NOMO-1 treated with dmso at 0.1 percent for 144 hours (cell line): Measurements from ENCODE around the gene PNKP.

Experiments
- DNase-seq: peaks from one replicate; lab custom pipeline; 2025; ENCODE audit not compliant: unreplicated experiment; lab: John Stamatoyannopoulos, UW

Gene PNKP

GRCh38 chr19:49847731-49848696, 19.4 kb downstream of the PNKP start:
- peak; percentile 50 for DNase-seq

- DNase-seq = no peak
Observed at GRCh38 chr19:49846408-49846807, 21.0 kb downstream of the PNKP start.

GRCh38 chr19:49845414-49845813, 22.0 kb downstream of the PNKP start:
- DNase-seq = no peak

GRCh38 chr19:49844138-49845095, 23.0 kb downstream of the PNKP start:
- peak; percentile 79 for DNase-seq

GRCh38 chr19:49843265-49843664, 24.1 kb downstream of the PNKP start:
- peak; percentile 35 for DNase-seq

GRCh38 chr19:49840736-49841249, 26.6 kb downstream of the PNKP start:
- no peak for DNase-seq

- no peak for DNase-seq
Observed at GRCh38 chr19:49840321-49840720, 27.1 kb downstream of the PNKP start.

- DNase-seq = no peak
Observed at GRCh38 chr19:49839713-49840112, 27.7 kb downstream of the PNKP start.

GRCh38 chr19:49838885-49839588, 28.3 kb downstream of the PNKP start:
- no peak for DNase-seq

- no peak for DNase-seq
Observed at GRCh38 chr19:49837425-49837824, 30.0 kb downstream of the PNKP start.

- DNase-seq = no peak
Observed at GRCh38 chr19:49837009-49837310, 30.4 kb downstream of the PNKP start.

GRCh38 chr19:49836176-49837008, 31.0 kb downstream of the PNKP start:
- no peak for DNase-seq

- DNase-seq = no peak
Observed at GRCh38 chr19:49835562-49835961, 31.8 kb downstream of the PNKP start.

- no peak for DNase-seq
Observed at GRCh38 chr19:49833599-49833998, 33.8 kb downstream of the PNKP start.

- DNase-seq = peak; percentile 19
Observed at GRCh38 chr19:49832556-49832955, 34.8 kb downstream of the PNKP start.

GRCh38 chr19:49831592-49831991, 35.8 kb downstream of the PNKP start:
- DNase-seq = no peak

GRCh38 chr19:49830766-49831165, 36.6 kb downstream of the PNKP start:
- no peak for DNase-seq

- no peak for DNase-seq
Observed at GRCh38 chr19:49829721-49830120, 37.7 kb downstream of the PNKP start.

- DNase-seq = no peak
Observed at GRCh38 chr19:49829200-49829599, 38.2 kb downstream of the PNKP start.

GRCh38 chr19:49827034-49827433, 40.3 kb downstream of the PNKP start:
- no peak for DNase-seq
